ENCODE data around the gene OR2AG2.

GRCh38 chr11:6745018-6745417, 26.8 kb downstream of the OR2AG2 start:
- no peak for TF ChIP-seq TAF1 (IDR thresholded peaks at IDR 0.05; ENCODE audit: low read depth)
- no peak for TF ChIP-seq MXI1 (conservative IDR thresholded peaks at IDR 0.05; ENCODE audit: poor library complexity, severe bottlenecking)
- no peak for TF ChIP-seq RAD21 (conservative IDR thresholded peaks at IDR 0.05)

Data from neural cell (in vitro differentiated cells).